ENCODE results near the gene PTPN5. TPM values are rescaled to one million over a fixed set of nuclear protein-coding genes. Genes with fewer than 3 reads are reported as not detected.

Gene PTPN5
- total RNA-seq, 1 experiment from 2014 or later: not detected

DNA sequence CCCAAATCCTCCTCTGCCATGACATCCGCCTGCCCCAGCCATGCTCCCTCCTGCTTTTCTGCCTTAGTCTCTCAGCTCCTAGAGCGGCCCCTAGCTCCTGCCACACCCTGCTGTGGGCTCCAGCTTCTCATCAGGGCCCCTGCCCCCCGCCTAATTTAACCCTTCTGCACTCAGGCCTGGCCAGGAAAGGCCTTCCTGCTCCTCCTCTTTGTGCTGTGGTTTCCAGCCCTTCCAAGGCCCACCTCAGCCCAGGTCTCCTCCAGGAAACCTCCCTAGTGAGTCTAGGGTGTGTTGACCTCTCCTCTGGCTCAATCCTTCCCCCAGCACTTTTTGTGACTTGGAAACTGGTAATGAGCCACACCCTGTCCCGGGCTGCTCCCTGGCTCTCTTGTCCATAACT is 11.3 kb downstream of the PTPN5 start:
- Histone ChIP-seq H3K36me3 (ENCODE audit: control insufficient read depth, insufficient read depth, low read length) (no peaks in the 10 kb centered on the region), H3K27me3 (ENCODE audit: control insufficient read depth, insufficient read depth, low read length) (no peaks in the 10 kb centered on the region; the same call in 1 of the 2 replicates), H3K4me3 (ENCODE audit: low read depth in 2 of 2, low read length in 2 of 2) (no peak overlapping the region), H3K4me1 (ENCODE audit: control insufficient read depth, insufficient read depth, low read length) (no peaks in the 10 kb centered on the region), H3K27ac (ENCODE audit: low read length) (no peak overlapping the region), H3K9me3 (ENCODE audit: control insufficient read depth, insufficient read depth, low read depth, low read length) (no peaks in the 10 kb centered on the region)
- CTCF ChIA-PET: no interaction called here
- TF ChIP-seq, protein P1, sequence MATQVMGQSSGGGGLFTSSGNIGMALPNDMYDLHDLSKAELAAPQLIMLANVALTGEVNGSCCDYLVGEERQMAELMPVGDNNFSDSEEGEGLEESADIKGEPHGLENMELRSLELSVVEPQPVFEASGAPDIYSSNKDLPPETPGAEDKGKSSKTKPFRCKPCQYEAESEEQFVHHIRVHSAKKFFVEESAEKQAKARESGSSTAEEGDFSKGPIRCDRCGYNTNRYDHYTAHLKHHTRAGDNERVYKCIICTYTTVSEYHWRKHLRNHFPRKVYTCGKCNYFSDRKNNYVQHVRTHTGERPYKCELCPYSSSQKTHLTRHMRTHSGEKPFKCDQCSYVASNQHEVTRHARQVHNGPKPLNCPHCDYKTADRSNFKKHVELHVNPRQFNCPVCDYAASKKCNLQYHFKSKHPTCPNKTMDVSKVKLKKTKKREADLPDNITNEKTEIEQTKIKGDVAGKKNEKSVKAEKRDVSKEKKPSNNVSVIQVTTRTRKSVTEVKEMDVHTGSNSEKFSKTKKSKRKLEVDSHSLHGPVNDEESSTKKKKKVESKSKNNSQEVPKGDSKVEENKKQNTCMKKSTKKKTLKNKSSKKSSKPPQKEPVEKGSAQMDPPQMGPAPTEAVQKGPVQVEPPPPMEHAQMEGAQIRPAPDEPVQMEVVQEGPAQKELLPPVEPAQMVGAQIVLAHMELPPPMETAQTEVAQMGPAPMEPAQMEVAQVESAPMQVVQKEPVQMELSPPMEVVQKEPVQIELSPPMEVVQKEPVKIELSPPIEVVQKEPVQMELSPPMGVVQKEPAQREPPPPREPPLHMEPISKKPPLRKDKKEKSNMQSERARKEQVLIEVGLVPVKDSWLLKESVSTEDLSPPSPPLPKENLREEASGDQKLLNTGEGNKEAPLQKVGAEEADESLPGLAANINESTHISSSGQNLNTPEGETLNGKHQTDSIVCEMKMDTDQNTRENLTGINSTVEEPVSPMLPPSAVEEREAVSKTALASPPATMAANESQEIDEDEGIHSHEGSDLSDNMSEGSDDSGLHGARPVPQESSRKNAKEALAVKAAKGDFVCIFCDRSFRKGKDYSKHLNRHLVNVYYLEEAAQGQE (IDR thresholded peaks at IDR 0.05; ENCODE audit: insufficient read depth in 1 of 2, low read depth in 2 of 2, low read length in 1 of 2): no peak
- no peak for TF ChIP-seq POLR2AphosphoS5 (IDR thresholded peaks at IDR 0.05; ENCODE audit: low read depth, low read length)
- in situ Hi-C loops (cut with HindIII; ENCODE audit: low pct_unique_long_range_greater_than_20kb, low sequenced_read_pairs): no loop called here
- POLR2A ChIA-PET: no interaction called here
- DNase-seq (ENCODE audit: low read depth, low spot score) (no peak), ATAC-seq (no peak)
- intact Hi-C loops (cut with micrococcal nuclease; ENCODE audit: unreplicated experiment): no loop called here
- no TSS peak for BruUV-seq (replicated peaks)

DNA sequence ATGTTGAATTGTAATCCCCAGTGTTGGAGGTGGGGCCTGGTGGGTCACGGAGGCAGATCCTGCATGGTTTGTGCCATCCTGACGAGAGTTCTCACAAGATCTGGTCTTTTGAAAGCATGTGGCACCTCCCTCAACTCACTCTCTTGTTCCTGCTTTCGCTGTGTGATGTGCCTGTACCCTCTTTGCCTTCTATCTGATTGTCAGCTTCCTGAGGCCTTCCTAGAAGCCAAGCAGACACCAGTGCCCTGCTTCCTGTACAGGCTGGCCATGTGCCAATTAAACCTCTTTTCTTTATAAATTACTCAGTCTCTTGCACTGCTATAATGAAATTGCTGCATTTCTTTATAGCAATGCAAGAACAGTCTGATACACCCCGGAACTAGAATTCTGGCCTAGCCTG is 13.1 kb downstream of the PTPN5 start:
- intact Hi-C loops (cut with micrococcal nuclease; ENCODE audit: unreplicated experiment): no loop called here
- TF ChIP-seq POLR2AphosphoS5 (IDR thresholded peaks at IDR 0.05; ENCODE audit: low read depth, low read length): no peak
- in situ Hi-C loops (cut with HindIII; ENCODE audit: low pct_unique_long_range_greater_than_20kb, low sequenced_read_pairs): no loop called here
- H3K27me3 ChIP-seq (ENCODE audit: control insufficient read depth, insufficient read depth, low read length): no peaks in the 10 kb centered on the region; the same call in none of the 2 replicates
- H3K4me1 ChIP-seq (ENCODE audit: control insufficient read depth, insufficient read depth, low read length): no peaks in the 10 kb centered on the region
- ATAC-seq: no peak
- H3K36me3 ChIP-seq (ENCODE audit: control insufficient read depth, insufficient read depth, low read length): no peaks in the 10 kb centered on the region
- ChIA-PET POLR2A (no interaction called here), CTCF (no interaction called here)
- no peak overlapping the region for H3K27ac ChIP-seq (ENCODE audit: low read length)
- no peak for DNase-seq (ENCODE audit: low read depth, low spot score)
- BruUV-seq (replicated peaks): no TSS peak
- no peaks in the 10 kb centered on the region for H3K9me3 ChIP-seq (ENCODE audit: control insufficient read depth, insufficient read depth, low read depth, low read length)
- H3K4me3 ChIP-seq (ENCODE audit: low read depth in 2 of 2, low read length in 2 of 2): no peak overlapping the region

DNA sequence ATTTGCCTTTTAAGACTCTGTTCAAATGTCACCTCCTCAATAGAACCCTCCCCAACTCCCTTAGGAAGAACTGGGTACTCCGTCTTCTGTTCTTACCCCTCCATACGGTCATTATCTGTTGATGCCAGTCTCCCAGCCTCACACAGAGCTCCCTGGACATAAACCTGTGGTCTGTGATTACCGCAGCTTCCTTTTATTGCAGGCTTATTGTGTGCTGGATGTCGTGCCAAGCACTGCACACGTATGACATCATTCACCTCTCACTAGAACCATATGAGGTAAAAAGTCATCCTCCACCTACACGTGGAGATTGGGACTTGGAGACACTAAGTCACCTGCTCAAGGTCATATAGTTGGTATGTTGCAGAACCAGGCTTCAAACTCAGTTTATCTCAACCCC is 15.3 kb downstream of the PTPN5 start:
- in situ Hi-C loops (cut with HindIII; ENCODE audit: low pct_unique_long_range_greater_than_20kb, low sequenced_read_pairs) (no loop called here), intact Hi-C loops (cut with micrococcal nuclease; ENCODE audit: unreplicated experiment) (no loop called here)
- no peak overlapping the region for H3K4me3 ChIP-seq (ENCODE audit: low read depth in 2 of 2, low read length in 2 of 2)
- BruUV-seq (replicated peaks): no TSS peak
- no peaks in the 10 kb centered on the region for H3K9me3 ChIP-seq (ENCODE audit: control insufficient read depth, insufficient read depth, low read depth, low read length)
- no peak overlapping the region for H3K27ac ChIP-seq (ENCODE audit: low read length)
- no peaks in the 10 kb centered on the region for H3K4me1 ChIP-seq (ENCODE audit: control insufficient read depth, insufficient read depth, low read length)
- TF ChIP-seq TCF7L2 (IDR thresholded peaks at IDR 0.05; ENCODE audit: low read depth, low read length) (no peak), SIN3A (IDR thresholded peaks at IDR 0.05; ENCODE audit: borderline replicate concordance, insufficient read depth, low read depth, low read length) (no peak), POLR2AphosphoS5 (IDR thresholded peaks at IDR 0.05; ENCODE audit: low read depth, low read length) (no peak)
- TF ChIP-seq, protein P2, sequence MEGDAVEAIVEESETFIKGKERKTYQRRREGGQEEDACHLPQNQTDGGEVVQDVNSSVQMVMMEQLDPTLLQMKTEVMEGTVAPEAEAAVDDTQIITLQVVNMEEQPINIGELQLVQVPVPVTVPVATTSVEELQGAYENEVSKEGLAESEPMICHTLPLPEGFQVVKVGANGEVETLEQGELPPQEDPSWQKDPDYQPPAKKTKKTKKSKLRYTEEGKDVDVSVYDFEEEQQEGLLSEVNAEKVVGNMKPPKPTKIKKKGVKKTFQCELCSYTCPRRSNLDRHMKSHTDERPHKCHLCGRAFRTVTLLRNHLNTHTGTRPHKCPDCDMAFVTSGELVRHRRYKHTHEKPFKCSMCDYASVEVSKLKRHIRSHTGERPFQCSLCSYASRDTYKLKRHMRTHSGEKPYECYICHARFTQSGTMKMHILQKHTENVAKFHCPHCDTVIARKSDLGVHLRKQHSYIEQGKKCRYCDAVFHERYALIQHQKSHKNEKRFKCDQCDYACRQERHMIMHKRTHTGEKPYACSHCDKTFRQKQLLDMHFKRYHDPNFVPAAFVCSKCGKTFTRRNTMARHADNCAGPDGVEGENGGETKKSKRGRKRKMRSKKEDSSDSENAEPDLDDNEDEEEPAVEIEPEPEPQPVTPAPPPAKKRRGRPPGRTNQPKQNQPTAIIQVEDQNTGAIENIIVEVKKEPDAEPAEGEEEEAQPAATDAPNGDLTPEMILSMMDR (IDR thresholded peaks at IDR 0.05): no peak
- TF ChIP-seq, protein P1 (IDR thresholded peaks at IDR 0.05; ENCODE audit: insufficient read depth in 1 of 2, low read depth in 2 of 2, low read length in 1 of 2): no peak
- CTCF ChIA-PET: no interaction called here
- ATAC-seq (no peak), DNase-seq (ENCODE audit: low read depth, low spot score) (no peak)
- H3K36me3 ChIP-seq (ENCODE audit: control insufficient read depth, insufficient read depth, low read length): no peaks in the 10 kb centered on the region
- H3K27me3 ChIP-seq (ENCODE audit: control insufficient read depth, insufficient read depth, low read length): no peaks in the 10 kb centered on the region; the same call in 1 of the 2 replicates
- POLR2A ChIA-PET: no interaction called here
